Left hindlimb (tissue), 1 donor: ENCODE data around the gene MFSD6L.
"Not testable (repeated sequence)": the region's sequence is repeated elsewhere in the genome, so short reads cannot be mapped to it uniquely, and the experiment has no call there.

Source experiments
- DNase-seq: peaks from one replicate; pipeline ENCODE4 v3.0.0-alpha.2; 2018

Gene MFSD6L

GRCh38 chr17:8825802-8826201, 26.6 kb upstream of the MFSD6L start:
- no peak for DNase-seq

GRCh38 chr17:8823279-8823678, 24.1 kb upstream of the MFSD6L start:
- DNase-seq = no peak

- no peak for DNase-seq
Observed at GRCh38 chr17:8822401-8823035, 23.4 kb upstream of the MFSD6L start.

GRCh38 chr17:8821446-8822105, 22.4 kb upstream of the MFSD6L start:
- no peak for DNase-seq

GRCh38 chr17:8820311-8821010, 21.3 kb upstream of the MFSD6L start:
- no peak for DNase-seq

GRCh38 chr17:8818654-8819330, 19.6 kb upstream of the MFSD6L start:
- DNase-seq = no peak

- DNase-seq = no peak
Observed at GRCh38 chr17:8818047-8818446, 18.9 kb upstream of the MFSD6L start.

- DNase-seq = no peak
Observed at GRCh38 chr17:8806926-8807550, 7.9 kb upstream of the MFSD6L start.

- DNase-seq = no peak
Observed at GRCh38 chr17:8806253-8806925, 7.2 kb upstream of the MFSD6L start.

- DNase-seq = not testable (repeated sequence)
Observed at GRCh38 chr17:8805396-8805795, 6.2 kb upstream of the MFSD6L start.

- DNase-seq = no peak
Observed at GRCh38 chr17:8803531-8804420, 4.6 kb upstream of the MFSD6L start.

- DNase-seq = no peak
Observed at GRCh38 chr17:8801135-8801840, 2.1 kb upstream of the MFSD6L start.

GRCh38 chr17:8800656-8801055, 1.5 kb upstream of the MFSD6L start:
- no peak for DNase-seq

- DNase-seq = no peak
Observed at GRCh38 chr17:8799570-8800212, 526 bp upstream of the MFSD6L start.

- no peak for DNase-seq
Observed at GRCh38 chr17:8798176-8798845, 854 bp downstream of the MFSD6L start.

- DNase-seq = no peak
Observed at GRCh38 chr17:8797621-8798175, 1.5 kb downstream of the MFSD6L start.

- DNase-seq = no peak
Observed at GRCh38 chr17:8794636-8795035, 4.5 kb downstream of the MFSD6L start.

GRCh38 chr17:8793649-8794048, 5.5 kb downstream of the MFSD6L start:
- DNase-seq = no peak

- DNase-seq = no peak
Observed at GRCh38 chr17:8792646-8793045, 6.5 kb downstream of the MFSD6L start.
